Natural killer cell (primary cell): ENCODE data around the gene LINS1. TPM values are rescaled to one million over a fixed set of nuclear protein-coding genes. Genes with fewer than 3 reads are reported as not detected.

Experiments
- ATAC-seq, 3 donors: fragments of 150-1000 bp in 2 of 3; fragments of 200-7000 bp in 1 of 3; cut with Tn5 transposase; 1 replicate in 1 of 3; 2 replicates in 2 of 3; pipeline ENCODE4 v1.10.0; 2021; ENCODE audit warnings: mild to moderate bottlenecking in 2 of 3, moderate library complexity in 2 of 3
- DNase-seq, 2 donors: peaks; one replicate each; pipeline versions ENCODE4 v3.0.0 to v3.0.0-alpha.2; 2013 to 2021; ENCODE audit warnings: mixed read lengths in 1 of 2
- H3K27ac ChIP-seq: one replicate; pipeline ENCODE4 v1.5.1; 2013; ENCODE audit warnings: mild to moderate bottlenecking, low read length
- H3K27me3 ChIP-seq: one replicate; pipeline ENCODE4 v1.6.1; 2013; ENCODE audit warnings: low read length; ENCODE audit not compliant: control insufficient read depth, insufficient read depth
- H3K36me3 ChIP-seq: one replicate; pipeline ENCODE4 v1.6.1; 2013; ENCODE audit warnings: low read length; ENCODE audit not compliant: control insufficient read depth, insufficient read depth
- H3K4me1 ChIP-seq: one replicate; pipeline ENCODE4 v1.6.1; 2013; ENCODE audit warnings: low read length; ENCODE audit not compliant: control insufficient read depth, insufficient read depth
- H3K4me3 ChIP-seq: one replicate; pipeline ENCODE4 v1.5.1; 2013; ENCODE audit warnings: low read length
- H3K9me3 ChIP-seq: one replicate; pipeline ENCODE4 v1.6.1; 2013; ENCODE audit warnings: low read length; ENCODE audit not compliant: control insufficient read depth, insufficient read depth
- H3K27ac Mint-ChIP-seq, 2 donors: one replicate each; pipeline ENCODE4 v1.8.0; 2022; ENCODE audit warnings: mild to moderate bottlenecking in 2 of 2, mixed read lengths in 2 of 2, moderate library complexity in 1 of 2
- H3K27me3 Mint-ChIP-seq, 2 donors: one replicate each; pipeline ENCODE4 v1.8.0; 2022; ENCODE audit warnings: low read depth in 2 of 2, mixed read lengths in 2 of 2
- H3K36me3 Mint-ChIP-seq: one replicate; pipeline ENCODE4 v1.8.0; 2022; ENCODE audit warnings: mixed read lengths
- H3K4me1 Mint-ChIP-seq, 2 donors: one replicate each; pipeline ENCODE4 v1.8.0; 2022; ENCODE audit warnings: mixed read lengths in 2 of 2
- H3K4me3 Mint-ChIP-seq: one replicate; pipeline ENCODE4 v1.8.0; 2022; ENCODE audit warnings: mild to moderate bottlenecking, moderate library complexity, mixed read lengths
- H3K9me3 Mint-ChIP-seq, 2 donors: one replicate each; pipeline ENCODE4 v1.8.0; 2022; ENCODE audit warnings: mixed read lengths in 2 of 2
- CTCF ChIP-seq: fragments of 200-600 bp; IDR thresholded peaks from one replicate; pipeline ENCODE4 v1.8.0; 2022; ENCODE audit warnings: antibody characterized with exemption
- WGBS: methylation state at CpG from one replicate; pipeline ENCODE4 v1.1.7; 2013; ENCODE audit warnings: missing lambda C conversion rate; ENCODE audit not compliant: insufficient coverage; 5-methylcytosine and 5-hydroxymethylcytosine counted together
- intact Hi-C: fragments of 100-400 bp; cut with micrococcal nuclease; formaldehyde crosslinking; loops from one replicate; pipeline ENCODE4 v1.14.2; 2022
- total RNA-seq, 4 donors: library from RNA; stranded (reverse); fragments of 120-200 nt in 1 of 4; gene quantifications; one replicate each; pipeline versions ENCODE4 v1.2.3 to v1.2.4, GENCODE V29; 2013 to 2022

Gene LINS1, protein sequence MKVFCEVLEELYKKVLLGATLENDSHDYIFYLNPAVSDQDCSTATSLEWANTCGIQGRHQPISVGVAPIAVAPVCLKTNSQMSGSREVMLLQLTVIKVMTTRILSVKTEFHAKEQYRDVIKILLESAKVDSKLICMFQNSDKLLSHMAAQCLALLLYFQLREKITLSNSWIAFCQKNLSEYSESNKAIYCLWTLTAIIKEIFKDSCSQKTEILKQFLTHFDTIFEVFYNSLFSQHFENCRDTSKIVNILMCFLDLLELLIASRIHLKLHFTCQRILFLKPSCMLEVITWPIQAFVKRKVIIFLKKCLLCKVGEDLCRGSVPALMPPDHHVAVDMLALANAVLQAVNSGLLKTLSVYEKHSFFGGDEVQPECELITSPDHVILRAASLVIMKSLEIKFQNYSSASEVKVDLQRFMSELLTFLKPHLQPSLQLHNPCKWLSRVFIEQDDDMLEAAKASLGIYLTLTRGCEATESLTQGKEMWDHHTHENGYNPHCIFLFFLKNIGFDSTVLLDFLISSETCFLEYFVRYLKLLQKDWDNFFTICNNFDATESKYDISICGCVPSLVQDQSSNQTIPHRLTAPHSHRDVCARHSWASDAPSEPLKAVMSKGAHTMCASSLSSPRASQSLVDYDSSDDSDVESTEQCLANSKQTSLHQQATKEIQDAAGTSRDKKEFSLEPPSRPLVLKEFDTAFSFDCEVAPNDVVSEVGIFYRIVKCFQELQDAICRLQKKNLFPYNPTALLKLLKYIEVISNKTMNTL
- total RNA-seq = 10 to 100 TPM; 26.1 to 28.2 (median 26.7) TPM
- total RNA-seq (2013) = 56.1 TPM

DNA sequence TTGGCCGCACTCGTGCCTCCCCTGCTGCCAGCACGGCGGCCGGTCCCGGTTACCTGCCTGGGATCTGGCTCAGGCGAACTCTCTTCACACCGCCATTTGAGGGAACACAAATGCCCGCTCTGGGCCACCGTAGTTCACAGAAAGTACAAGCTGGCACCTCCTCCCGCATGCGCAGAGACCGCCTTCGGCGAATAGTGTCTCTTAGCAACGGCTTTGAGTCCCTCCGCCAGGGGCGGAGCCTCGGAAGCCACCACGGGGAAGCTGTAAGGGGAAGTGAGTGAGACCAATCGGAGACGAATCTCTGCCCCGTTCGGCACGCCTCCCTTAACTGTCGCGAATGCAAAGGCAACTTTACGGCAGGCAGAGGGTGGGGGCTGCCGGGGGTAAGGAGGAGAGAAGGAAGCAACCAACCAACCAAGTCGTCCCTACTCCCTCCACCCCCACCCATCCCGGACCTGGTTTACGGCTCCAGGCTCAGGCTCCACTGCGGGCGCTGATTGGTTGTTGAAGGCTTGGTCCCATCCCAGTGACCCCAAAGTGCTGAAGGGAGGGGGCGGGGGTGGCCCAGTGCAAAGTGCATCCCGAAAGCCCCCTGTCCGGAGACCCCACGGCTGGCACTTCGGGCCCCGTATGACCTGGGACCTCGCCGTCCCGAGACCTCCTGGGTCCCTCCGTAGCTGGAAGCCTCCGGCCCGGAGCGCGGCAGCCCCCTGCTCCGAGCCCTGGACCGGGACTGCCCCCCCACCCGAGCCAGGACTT, at the start of gene LINS1, which contains the start of gene ASB7:
TSS of gene LINS1 (minus strand) at position 121 of the 759 bp plus-strand sequence. CDS start 21,342 bp downstream, outside the sequence.
TSS of gene ASB7 (plus strand) at position 526 of the 759 bp plus-strand sequence. CDS start 9,628 bp downstream, outside the sequence.
- no peak within 1 kb of the TSS for H3K27ac Mint-ChIP-seq
- intact Hi-C loops = loop anchor here (1.0 to 10.0 kb wide), 5 partner anchors 260 to 1120 kb away; partner anchors contain the start of gene TARS3

DNA sequence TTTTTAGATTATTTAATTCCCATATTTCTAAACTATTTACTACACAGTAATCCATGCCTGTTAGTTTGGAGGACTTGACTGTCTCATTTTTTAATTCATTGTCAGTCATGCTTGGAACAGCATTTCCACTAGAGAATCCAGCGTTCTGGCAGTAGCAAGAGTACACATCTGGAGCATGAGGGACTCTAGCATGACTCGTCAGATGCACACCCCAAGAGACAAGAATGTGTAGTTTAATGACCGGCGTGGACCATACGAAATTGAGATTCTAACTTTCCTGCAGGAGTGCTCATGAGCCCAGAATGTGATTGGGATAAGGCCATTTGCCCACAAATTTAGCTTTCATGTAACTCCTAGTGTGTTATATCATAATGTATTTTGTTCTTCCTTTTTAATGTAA, 49.3 kb upstream of the LINS1 start:
- ATAC-seq (no peak), DNase-seq (no peak)
- Mint-ChIP-seq H3K4me3 (no peak overlapping the region), H3K36me3 (no peaks in the 10 kb centered on the region), H3K9me3 (no peaks in the 10 kb centered on the region), H3K4me1 (peaks cover 5 to 10% of the 10 kb centered on the region in 2 donors), H3K27me3 (no peaks in the 10 kb centered on the region), H3K27ac (no peak overlapping the region)
- no peaks in the 10 kb centered on the region for H3K9me3 ChIP-seq
- H3K4me1 ChIP-seq = no peaks in the 10 kb centered on the region
- no peak for TF ChIP-seq CTCF
- intact Hi-C loops = no loop called here
- H3K27ac ChIP-seq = no peak overlapping the region
- WGBS = 95% methylated on average over 5 of the region's 5 CpGs
- H3K4me3 ChIP-seq = no peak overlapping the region
- no peaks in the 10 kb centered on the region for H3K27me3 ChIP-seq
- H3K36me3 ChIP-seq = peaks cover 16% of the 10 kb centered on the region

More for the DNA sequence above, at the start of gene LINS1, which contains the start of gene ASB7:
- Mint-ChIP-seq H3K4me1 (peaks cover 36 to 39% of the 10 kb centered on the region in 2 donors), H3K36me3 (no peaks in the 10 kb centered on the region), H3K27me3 (no peaks in the 10 kb centered on the region), H3K9me3 (no peaks in the 10 kb centered on the region), H3K4me3 (no peak within 1 kb of the TSS)
- no peak for TF ChIP-seq CTCF
- ATAC-seq (peak; percentile 89 to 98 (median 90)), DNase-seq (peak; percentile 99 to 100)
- WGBS = under 1% methylated on average over 49 of the region's 51 CpGs
- Histone ChIP-seq H3K27me3 (no peaks in the 10 kb centered on the region), H3K4me1 (peaks cover 21% of the 10 kb centered on the region), H3K36me3 (peaks cover 5% of the 10 kb centered on the region), H3K27ac (peak within 1 kb of the TSS; percentile 83), H3K9me3 (no peaks in the 10 kb centered on the region), H3K4me3 (peak within 1 kb of the TSS; percentile 89)

- ATAC-seq (no peak), DNase-seq (peak in 1 of 2 donors; percentile 15)
- Mint-ChIP-seq H3K4me1 (peaks cover 10 to 11% of the 10 kb centered on the region in 2 donors), H3K4me3 (no peak overlapping the region), H3K27me3 (no peaks in the 10 kb centered on the region), H3K27ac (no peak overlapping the region), H3K36me3 (no peaks in the 10 kb centered on the region), H3K9me3 (no peaks in the 10 kb centered on the region)
- H3K27me3 ChIP-seq = no peaks in the 10 kb centered on the region
- H3K27ac ChIP-seq = no peak overlapping the region
- intact Hi-C loops = no loop called here
- H3K9me3 ChIP-seq = no peaks in the 10 kb centered on the region
- WGBS = no CpG with 5 or more reads among the region's 1 CpG
- no peak overlapping the region for H3K4me3 ChIP-seq
- H3K4me1 ChIP-seq = no peaks in the 10 kb centered on the region
- no peak for TF ChIP-seq CTCF
- peaks cover 16% of the 10 kb centered on the region for H3K36me3 ChIP-seq
Measured at GRCh38 chr15:100650685-100651084, 48.7 kb upstream of the LINS1 start.
